ENCODE results near the gene KLF12.

KLF12 gene

DNA sequence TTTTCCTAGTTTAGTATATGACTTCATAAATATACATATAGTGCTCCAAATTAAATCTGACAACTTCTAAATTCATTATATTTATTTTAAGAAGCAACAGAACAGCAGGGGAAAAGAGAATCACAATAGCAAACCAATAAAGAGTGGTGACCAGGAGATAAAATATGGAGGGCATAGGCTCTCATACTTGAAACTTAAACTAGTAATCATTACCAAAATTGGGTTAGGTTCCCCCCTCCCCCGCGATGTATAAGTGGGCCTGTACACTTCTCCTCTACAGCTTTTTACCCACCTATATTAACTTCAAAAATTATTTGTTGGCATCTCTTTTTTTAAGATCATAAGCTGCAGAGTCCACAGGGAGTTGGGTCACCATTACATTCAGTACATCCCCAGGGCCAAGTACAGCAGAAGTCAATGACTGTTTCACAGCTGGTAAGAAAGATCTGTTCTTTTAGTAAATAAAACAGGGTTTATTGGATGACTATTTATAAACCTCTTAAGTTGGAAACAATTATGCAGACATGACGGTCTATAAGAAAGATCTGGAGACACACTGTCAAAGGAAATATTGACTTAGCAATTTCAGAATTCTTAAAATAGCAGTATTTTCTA is 29.4 kb downstream of the KLF12 start:
- no peak for DNase-seq

GRCh38 chr13:74103970-74104555 is 30.1 kb downstream of the KLF12 start:
- DNase-seq = no peak

- DNase-seq = no peak
Observed at GRCh38 chr13:74103196-74103595, 31.0 kb downstream of the KLF12 start.

DNA sequence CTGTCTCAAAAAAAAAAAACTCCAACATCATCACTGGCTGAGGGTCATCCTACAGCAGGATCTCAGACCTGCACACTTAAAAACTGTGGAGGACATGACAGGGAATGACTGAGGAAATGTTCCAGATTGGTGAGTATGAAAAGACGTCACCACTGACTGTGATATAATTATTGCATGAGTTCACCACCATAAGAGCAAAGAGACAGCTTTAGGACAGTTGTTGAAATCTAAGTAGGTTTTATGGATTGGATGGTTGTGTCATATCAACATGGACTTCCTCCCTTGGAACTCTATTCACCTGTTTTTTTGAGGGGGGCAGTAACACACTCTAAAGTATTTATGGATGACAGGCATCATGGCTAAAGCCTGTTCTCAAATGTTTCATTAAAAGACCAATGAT is 31.5 kb downstream of the KLF12 start:
- DNase-seq = no peak

DNA sequence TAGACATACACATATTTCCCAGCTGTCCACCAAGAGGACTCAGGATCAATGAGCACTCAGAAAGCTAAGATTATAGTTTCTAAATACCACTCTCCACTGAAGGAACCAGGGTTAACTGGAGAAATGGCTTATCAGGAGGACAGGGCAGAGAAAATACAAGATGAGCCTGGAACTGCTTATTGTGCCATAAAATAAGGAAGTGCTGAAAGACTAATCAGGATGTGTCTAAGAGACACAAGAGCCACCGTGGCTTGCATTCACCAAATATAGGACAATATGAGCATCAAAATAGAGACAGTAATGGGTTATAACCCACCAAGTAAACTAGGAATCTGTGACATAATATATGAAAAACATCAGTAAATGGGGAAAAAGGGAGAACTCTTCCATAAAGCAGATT is 32.8 kb downstream of the KLF12 start:
- no peak for DNase-seq

GRCh38 chr13:74098077-74098476 is 36.1 kb downstream of the KLF12 start:
- DNase-seq = no peak

- no peak for DNase-seq
Observed at GRCh38 chr13:74097116-74097515, 37.1 kb downstream of the KLF12 start.

DNA sequence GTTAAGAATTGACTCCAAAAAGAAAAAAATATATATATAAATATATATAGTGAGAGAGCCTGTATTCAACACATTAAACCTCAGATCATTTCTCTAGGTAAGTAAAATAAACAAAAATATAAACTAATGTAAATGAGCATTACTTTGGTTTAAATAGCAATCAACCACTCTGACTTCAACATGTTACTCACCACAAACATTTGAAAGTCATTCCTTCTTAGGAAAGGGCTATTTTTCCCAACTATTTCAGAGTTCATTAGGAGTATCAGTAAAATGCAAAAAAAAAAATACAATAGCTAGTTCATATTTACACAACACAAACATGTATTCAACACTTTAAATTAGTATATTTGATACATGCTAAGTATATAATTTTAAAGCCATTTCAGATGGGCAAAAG is 40.5 kb downstream of the KLF12 start:
- DNase-seq = no peak

GRCh38 chr13:74092711-74093110 is 41.5 kb downstream of the KLF12 start:
- no peak for DNase-seq

GRCh38 chr13:74090869-74091605 is 43.2 kb downstream of the KLF12 start:
- DNase-seq = no peak

DNA sequence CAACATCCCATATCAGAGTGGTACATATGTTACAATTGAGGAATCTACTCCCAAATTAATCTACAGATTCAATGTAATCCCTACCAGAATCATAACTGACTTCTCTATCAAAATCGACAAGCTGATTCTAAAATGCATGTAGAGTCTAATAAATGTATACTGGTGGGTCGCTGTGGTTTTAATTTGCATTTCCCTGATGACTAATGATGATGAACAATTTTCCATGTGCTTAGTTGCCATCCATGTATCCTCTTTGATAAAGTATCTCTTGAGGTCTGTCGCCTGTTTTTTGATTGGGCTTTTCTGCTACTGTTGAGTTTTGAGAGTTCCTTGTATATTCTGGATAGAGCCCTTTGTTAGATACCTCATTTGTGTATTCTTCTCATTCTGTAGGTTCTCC is 43.8 kb downstream of the KLF12 start:
- DNase-seq = no peak

GRCh38 chr13:74087357-74087756 is 46.8 kb downstream of the KLF12 start:
- no peak for DNase-seq

All from amygdala (tissue), 56 donors.